Stimulated activated CD4-positive, alpha-beta T cell treated with anti-CD3 and anti-CD28 coated beads, Interleukin-1b, Interleukin-23, amount 100 ng/mL, for 1 hour (primary cell): ENCODE data around the gene WDR11.

Experiments used
- DNase-seq, 2 donors: peaks; one replicate each; pipeline ENCODE4 v3.0.0-alpha.2; 2020; ENCODE audit warnings: low read depth in 2 of 2

Gene WDR11

DNA sequence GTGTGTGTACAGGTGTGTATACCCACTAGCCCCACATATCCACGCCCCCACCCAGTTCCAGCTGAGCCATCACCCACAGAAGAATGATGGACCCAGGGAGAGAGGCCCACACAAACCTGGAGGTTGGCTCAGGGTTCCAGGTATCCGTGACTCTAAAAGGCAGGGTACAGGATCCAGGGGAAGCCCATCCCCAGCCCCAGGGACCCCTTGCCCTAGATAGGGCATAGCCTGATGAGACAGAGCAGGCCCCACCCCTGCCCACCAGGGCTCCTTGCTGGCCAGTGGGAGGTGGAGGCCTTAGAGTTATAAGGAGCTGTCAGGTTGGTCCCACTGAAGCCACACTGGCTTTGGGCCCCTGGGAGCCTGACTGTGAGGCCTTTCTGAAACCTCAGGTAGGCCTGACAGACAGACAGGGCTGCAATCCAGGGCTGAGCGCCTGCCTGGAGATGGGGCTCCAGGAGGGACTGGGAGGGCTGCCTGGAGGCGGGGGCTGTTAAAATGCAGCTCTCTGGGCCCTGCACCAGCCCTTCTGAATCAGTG is 93.5 kb downstream of the WDR11 start:
- no peak for DNase-seq

DNA sequence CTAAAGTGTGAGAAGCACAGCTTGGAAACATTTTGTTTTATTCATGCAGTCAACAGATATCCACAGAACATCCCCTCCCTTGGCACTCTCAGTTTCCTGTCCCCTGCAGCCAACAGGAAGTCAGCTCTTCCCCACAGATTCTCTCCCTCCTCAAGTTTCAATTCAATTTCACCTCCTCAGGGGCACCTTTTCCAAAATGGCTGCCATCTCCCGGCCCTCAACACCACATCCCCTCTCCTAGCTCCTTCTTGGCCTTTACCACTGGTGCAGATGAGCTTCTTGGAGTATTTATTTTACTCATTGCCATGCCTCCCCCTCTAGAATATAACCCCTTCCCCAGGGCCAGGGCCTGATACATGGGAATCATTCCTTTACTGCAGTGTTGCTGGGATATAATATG is 94.0 kb downstream of the WDR11 start:
- no peak for DNase-seq

DNA sequence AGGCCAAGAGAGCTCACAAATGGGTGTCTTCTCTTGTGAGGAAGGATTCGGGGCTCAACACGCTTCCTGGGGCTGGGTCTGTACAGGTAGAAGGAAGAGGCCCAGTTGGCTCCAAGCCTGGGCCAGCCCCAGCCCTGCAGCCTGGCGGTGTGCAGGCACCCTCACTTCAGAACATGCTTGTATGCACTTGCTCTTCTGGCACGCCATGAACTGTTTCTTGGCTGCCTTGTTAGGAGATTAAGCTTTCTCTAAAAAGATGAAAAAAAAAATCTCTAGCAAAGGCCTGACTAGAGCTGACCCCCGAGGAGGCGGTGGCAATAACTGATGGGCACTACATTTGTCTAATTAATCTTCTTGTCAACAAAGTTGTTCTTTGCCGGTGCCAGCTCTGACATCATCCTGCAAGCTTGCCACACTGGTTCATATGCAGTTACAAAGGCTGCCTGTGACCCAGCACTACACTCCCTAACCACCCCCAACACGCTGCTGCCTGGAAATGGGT is 94.7 kb downstream of the WDR11 start:
- no peak for DNase-seq

DNA sequence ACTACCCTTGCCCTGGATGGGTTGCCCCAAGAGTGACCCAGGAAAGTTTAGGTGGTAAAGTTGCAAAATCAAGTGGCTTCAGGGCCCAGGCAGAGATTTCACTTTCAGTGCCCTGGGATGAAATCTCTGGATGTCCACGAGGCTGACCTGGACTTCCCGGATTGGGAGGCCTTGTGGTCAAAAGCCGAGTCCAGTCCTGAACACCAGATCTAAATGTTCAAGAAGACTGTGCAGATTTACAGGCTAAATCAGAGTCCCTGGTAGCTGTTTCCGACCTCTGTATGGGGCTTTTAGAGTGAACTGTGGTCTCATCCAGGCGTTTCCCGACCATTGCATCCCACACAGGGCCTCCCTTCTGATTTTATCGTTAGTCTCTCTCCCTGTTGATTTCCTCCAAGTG is 95.3 kb downstream of the WDR11 start:
- no peak for DNase-seq

DNA sequence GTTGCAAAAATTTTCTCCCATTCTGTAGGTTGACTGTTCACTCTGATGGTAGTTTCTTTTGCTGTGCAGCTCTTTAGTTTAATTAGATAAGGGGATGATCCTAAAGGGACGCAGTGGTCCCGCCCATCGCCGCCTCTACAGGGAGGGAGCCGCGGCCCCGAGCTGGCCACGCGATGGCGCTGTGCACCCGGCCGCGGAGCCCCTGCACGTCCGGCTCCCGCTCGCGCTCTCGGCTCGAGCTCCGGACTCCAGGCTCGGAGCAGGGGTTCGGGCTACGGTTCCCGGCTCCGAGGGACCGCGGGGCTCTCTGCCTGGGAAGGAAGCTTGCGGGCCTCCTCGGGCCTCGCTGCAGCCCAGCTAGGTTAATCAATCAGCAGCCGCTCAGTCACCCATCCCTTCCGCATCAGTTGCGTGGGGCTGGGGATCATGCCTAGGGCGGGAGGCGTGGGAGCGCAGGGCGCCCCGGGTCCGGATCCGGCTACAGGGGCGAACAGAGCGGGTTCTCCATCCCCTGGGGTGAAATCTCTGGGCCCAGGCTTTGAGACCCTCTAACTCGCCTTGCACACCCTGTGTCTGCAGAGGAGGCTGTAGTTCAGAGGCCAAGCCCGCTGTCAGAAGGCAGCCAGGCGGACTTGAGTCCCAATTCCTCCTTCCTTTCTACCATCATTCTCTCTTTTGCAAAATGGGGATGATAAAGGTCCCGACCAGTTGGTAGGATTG is 97.9 kb downstream of the WDR11 start:
- peak in 1 of 2 donors; percentile 41 for DNase-seq

DNA sequence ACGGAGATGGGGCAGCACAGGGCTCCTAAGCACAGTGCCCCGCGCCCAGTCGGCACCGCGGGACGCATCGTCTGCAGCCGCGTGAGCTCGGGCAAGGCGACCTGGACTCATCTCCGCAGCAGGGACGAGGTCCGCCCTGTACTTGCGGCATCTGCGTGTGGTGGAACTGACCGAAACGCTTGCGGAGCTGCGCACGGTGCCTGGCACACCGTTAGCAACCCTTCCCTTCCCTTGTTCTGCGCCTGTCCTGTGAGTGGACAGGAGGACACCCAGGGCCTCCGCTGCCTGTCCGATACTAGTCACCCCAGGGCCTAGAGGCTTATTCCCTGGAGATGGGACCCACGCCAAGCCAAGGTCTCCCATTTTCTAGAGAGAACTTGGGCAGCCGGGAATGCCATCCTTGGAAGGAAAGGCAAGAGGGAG is 98.5 kb downstream of the WDR11 start:
- no peak for DNase-seq

DNA sequence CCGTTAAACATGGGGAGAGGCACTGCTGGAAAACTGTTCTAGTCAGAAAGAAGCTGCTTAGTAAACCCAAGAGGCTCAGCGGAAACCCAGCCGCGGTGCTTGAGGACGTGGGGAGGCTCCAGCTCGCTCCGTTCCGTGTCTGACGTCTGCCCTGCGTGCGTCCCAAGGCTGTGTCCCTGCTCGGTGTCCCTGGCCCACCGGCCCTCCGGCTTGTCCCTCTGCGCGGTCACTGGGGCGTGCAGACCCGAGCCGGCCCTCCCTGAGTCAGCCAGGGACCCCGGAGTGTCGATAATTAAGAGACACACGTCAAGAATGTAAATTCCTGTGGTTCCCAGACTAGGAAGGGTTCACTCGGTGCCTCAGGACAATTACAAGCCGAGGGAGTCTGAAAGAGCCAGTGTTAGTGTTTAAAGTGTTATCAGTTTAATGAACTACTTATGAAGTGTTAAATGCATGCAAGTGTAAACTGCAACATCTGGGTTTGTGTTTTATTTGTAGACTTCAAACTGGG is 98.9 kb downstream of the WDR11 start:
- DNase-seq, result no peak

DNA sequence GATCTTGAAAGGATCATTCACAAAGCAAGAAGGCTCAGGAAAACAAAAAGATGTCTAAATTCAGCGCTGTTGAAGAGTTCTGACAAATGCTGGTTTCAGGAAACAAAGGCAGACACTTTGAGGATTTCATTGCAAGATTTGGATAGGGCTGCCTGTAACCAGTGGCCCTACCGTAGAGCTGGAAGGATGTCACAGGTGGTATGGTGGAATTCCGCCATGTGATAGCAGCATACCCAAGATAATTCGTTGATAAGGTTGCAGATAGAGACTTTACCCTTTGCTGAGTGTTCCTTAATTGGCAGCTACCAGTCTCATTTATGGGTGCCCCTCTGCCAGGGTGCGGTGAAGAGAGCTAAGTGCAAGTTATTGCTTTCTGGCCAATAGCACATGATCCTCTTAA is 100.1 kb downstream of the WDR11 start:
- DNase-seq, result no peak

DNA sequence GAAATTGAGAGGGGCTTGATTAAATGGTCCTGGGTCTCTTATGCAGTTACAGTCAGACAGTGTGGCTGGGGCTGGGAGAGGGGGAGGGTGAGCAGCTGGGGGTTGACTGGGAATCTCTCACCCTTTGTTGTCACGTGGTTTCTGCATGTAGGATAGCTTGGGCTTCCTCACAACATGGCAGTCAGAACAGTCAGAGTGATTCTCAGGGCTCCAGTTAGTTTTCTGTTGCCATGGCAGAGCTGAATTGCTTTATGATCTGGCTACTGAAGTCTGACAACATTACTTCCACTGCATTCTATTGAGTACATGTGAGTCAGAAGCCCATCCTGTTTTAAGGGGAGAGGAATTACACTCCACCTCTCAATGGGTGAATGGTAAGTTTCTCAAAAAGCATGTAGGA is 102.7 kb downstream of the WDR11 start:
- DNase-seq, result no peak
